Tibial nerve (tissue), 4 donors: Measurements from ENCODE around the gene ERP27.

Experiments used
- EP300 ChIP-seq, 2 donors: sonication (generic); formaldehyde crosslinking; IDR thresholded peaks; one replicate each; pipeline ENCODE4 v1.6.1; 2017; ENCODE audit warnings: antibody characterized with exemption in 2 of 2, mild to moderate bottlenecking in 1 of 2
- POLR2A ChIP-seq, 2 donors: fragments of 450-650 bp; IDR thresholded peaks; one replicate each; pipeline ENCODE4 v1.6.1; 2017; ENCODE audit warnings: antibody characterized with exemption in 2 of 2, mild to moderate bottlenecking in 2 of 2, moderate library complexity in 2 of 2
- TF ChIP-seq, protein P1 (sequence below), 5 experiments: fragments of 200-600 bp in 3 of 5; fragments of 450-650 bp in 2 of 5; sonication (generic) in 3 of 5; IDR thresholded peaks; one replicate each; pipeline ENCODE4 v1.5.1; 2016 to 2019; ENCODE audit warnings: antibody characterized with exemption in 5 of 5, mild to moderate bottlenecking in 3 of 5, moderate library complexity in 2 of 5

DNA sequence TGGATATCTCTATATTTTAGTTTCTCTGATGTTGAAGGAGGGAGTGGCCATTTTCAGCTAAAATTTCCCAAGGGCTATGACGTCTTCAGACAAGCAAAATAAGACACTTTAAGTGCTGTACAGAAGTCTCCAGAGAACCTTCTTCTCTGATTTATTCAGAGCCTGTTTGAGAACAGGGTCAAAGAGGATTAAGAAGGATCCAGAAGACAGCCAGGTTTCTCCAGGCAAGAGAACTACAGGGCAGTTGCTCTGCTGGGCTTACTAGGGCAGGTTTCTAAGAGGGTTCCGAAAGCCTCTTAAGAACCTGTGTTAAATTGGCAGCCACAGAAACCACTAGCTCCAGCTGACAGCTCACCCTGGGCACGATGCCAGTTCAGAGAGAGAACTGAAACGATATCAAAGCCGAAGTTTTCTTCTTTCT is 53.9 kb downstream of the ERP27 start:
- TF ChIP-seq, protein P1, sequence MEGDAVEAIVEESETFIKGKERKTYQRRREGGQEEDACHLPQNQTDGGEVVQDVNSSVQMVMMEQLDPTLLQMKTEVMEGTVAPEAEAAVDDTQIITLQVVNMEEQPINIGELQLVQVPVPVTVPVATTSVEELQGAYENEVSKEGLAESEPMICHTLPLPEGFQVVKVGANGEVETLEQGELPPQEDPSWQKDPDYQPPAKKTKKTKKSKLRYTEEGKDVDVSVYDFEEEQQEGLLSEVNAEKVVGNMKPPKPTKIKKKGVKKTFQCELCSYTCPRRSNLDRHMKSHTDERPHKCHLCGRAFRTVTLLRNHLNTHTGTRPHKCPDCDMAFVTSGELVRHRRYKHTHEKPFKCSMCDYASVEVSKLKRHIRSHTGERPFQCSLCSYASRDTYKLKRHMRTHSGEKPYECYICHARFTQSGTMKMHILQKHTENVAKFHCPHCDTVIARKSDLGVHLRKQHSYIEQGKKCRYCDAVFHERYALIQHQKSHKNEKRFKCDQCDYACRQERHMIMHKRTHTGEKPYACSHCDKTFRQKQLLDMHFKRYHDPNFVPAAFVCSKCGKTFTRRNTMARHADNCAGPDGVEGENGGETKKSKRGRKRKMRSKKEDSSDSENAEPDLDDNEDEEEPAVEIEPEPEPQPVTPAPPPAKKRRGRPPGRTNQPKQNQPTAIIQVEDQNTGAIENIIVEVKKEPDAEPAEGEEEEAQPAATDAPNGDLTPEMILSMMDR (IDR thresholded peaks at IDR 0.05), result no peak
- TF ChIP-seq POLR2A (IDR thresholded peaks at IDR 0.05), result no peak
- TF ChIP-seq EP300 (IDR thresholded peaks at IDR 0.05), result peak in 1 of 2 donors; percentile 75
